HepG2 (cell line): ENCODE measurements around the gene IZUMO4. TPM values are rescaled to one million over a fixed set of nuclear protein-coding genes. Genes with fewer than 3 reads are reported as not detected.
A peak's percentile ranks its signal among the peaks of the same experiment; 100 is the strongest.

Experiments
- BCL3 ChIP-seq: sonication (generic); formaldehyde crosslinking; IDR thresholded peaks from 2 replicates; pipeline ENCODE4 v1.5.1; 2020; ENCODE audit warnings: mild to moderate bottlenecking, missing genetic modification reagents, moderate library complexity
- DZIP1 ChIP-seq: sonication (generic); formaldehyde crosslinking; IDR thresholded peaks from 2 replicates; pipeline ENCODE4 v1.5.0; 2020; ENCODE audit warnings: mild to moderate bottlenecking, missing genetic modification reagents
- GABPA ChIP-seq, 2 experiments: IDR thresholded peaks; 2 replicates each; pipeline ENCODE4 v1.6.1; 2011 to 2016; ENCODE audit warnings: low read depth in 2 of 2, low read length in 1 of 2, missing biosample characterization in 1 of 2, missing genetic modification characterization in 1 of 2
- IRX3 ChIP-seq: sonication (generic); formaldehyde crosslinking; IDR thresholded peaks from 2 replicates; pipeline ENCODE4 v1.8.1; 2023; ENCODE audit warnings: mild to moderate bottlenecking, low read depth, missing genetic modification reagents, borderline replicate concordance
- KIAA2018 ChIP-seq: sonication (generic); formaldehyde crosslinking; IDR thresholded peaks from 2 replicates; pipeline ENCODE4 v1.5.0; 2020; ENCODE audit warnings: mild to moderate bottlenecking, missing genetic modification reagents, borderline replicate concordance
- MXI1 ChIP-seq: IDR thresholded peaks from 3 replicates; pipeline ENCODE4 v1.6.1; 2012; ENCODE audit warnings: low read depth, low read length, inconsistent platforms, borderline replicate concordance
- RELA ChIP-seq: sonication (generic); formaldehyde crosslinking; IDR thresholded peaks from 2 replicates; pipeline ENCODE4 v1.4.0; 2020; ENCODE audit warnings: missing genetic modification reagents
- RFXAP ChIP-seq: sonication (generic); formaldehyde crosslinking; IDR thresholded peaks from 2 replicates; pipeline ENCODE4 v1.4.0; 2020; ENCODE audit warnings: missing genetic modification reagents, borderline replicate concordance
- ZNF160 ChIP-seq: sonication (generic); formaldehyde crosslinking; IDR thresholded peaks from 2 replicates; pipeline ENCODE4 v1.8.0; 2022; ENCODE audit warnings: mild to moderate bottlenecking, inconsistent platforms, missing genetic modification reagents
- ZNF234 ChIP-seq: sonication (generic); formaldehyde crosslinking; conservative IDR thresholded peaks from 2 replicates; pipeline ENCODE4 v1.5.1; 2020; ENCODE audit warnings: mild to moderate bottlenecking, missing genetic modification reagents
- ZNF383 ChIP-seq: sonication (generic); formaldehyde crosslinking; IDR thresholded peaks from 2 replicates; pipeline ENCODE4 v1.4.0; 2020; ENCODE audit warnings: missing genetic modification reagents, mild to moderate bottlenecking, borderline replicate concordance
- ZNF670 ChIP-seq: sonication (generic); formaldehyde crosslinking; IDR thresholded peaks from 2 replicates; pipeline ENCODE4 v1.8.0; 2022; ENCODE audit warnings: mild to moderate bottlenecking, missing genetic modification reagents, borderline replicate concordance
- ZNF672 ChIP-seq: sonication (generic); formaldehyde crosslinking; IDR thresholded peaks from 2 replicates; pipeline ENCODE4 v1.8.1; 2022; ENCODE audit warnings: missing genetic modification reagents
- polyA plus RNA-seq, 8 experiments: library from polyadenylated mRNA; depleted of rRNA in 3 of 8; stranded (reverse) in 7 of 8; unstranded in 1 of 8; fragments of >200 nt; fragmentation: Illumina TruSeq in 4 of 8; extraction: Trizol in 4 of 8; gene quantifications; 2 replicates each; pipeline versions ENCODE4 v1.2.1 to v1.2.3, GENCODE V29; 2011 to 2016; ENCODE audit warnings: low read depth in 4 of 8, missing spikeins in 1 of 8, mixed read lengths in 1 of 8; ENCODE audit not compliant: insufficient read depth in 1 of 8
- total RNA-seq, 5 experiments: library from RNA; depleted of rRNA; stranded (reverse); fragments of >200 nt; fragmentation: Illumina TruSeq; extraction: Trizol; gene quantifications; 2 replicates each; pipeline ENCODE4 v1.2.3, GENCODE V29; 2016; ENCODE audit warnings: low read depth in 1 of 5

Gene IZUMO4
- total and polyA plus RNA-seq, 2 of the 13 experiments (the other 11 are each of a cell fraction or from before 2014, with no cell fraction given) = 0.77 to 3.9 TPM

DNA sequence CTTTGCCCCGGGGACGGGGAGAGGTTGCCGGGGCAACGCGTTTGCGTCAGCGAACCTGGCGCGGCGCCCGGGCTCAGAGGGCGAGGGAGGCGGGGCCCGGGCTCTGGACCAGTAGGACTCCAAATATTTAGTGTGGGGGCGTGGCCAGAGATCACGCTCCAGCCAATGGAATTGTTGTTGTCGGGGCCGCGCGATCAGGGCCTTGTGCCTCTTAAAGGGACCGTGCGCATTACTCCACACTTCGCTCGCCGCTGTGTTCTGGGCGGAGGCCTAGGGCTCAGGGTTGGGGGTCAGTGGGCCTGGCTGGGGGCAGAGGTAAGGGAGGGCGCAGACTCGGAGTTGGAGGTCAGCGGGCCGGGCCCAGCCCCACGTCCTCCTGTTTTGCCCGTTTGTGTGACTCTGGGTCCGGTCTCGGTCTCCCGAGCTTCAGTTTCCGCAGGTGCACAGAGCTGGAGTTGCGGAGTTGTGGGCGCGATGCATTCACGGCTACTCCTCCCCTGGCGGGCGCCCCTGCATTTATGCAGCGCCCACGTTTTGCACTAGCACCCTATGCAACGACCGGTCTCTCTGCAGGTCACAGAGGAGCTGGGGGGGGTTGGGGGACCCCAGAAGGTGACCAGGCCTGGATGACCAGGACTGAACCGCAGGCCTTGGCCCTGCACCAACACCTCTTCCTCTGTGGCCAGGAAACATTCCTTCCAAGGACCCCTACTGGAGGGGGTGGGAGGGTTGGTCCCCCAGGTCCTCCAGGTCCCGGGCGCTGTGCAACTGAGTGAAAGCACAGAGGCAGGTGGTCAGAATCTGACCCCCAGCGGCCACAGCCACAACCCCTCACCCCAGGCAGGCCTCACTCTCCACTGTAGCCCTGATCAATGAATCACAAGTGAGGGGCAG lies 35.0 kb upstream of the IZUMO4 start (continued):
- TF ChIP-seq RELA (CRISPR knock-in tag) (no peak), ZNF234 (CRISPR knock-in tag) (no peak), ZNF160 (CRISPR knock-in tag) (no peak), DZIP1 (no peak), KIAA2018 (CRISPR knock-in tag) (no peak), IRX3 (CRISPR knock-in tag) (peak; percentile 60; the same call in 1 of the 2 replicates), ZNF670 (CRISPR knock-in tag) (peak; percentile 43; the same call in 1 of the 2 replicates), MXI1 (peak; percentile 84), ZNF383 (CRISPR knock-in tag) (no peak), BCL3 (CRISPR knock-in tag) (peak; percentile 15; the same call in 1 of the 2 replicates), GABPA (IDR thresholded peaks at IDR 0.05; ENCODE audit: low read depth, low read length) (no peak), GABPA (CRISPR knock-in tag; IDR thresholded peaks at IDR 0.05; ENCODE audit: low read depth) (peak; percentile 6; the same call in 1 of the 2 replicates), ZNF672 (CRISPR knock-in tag) (no peak), RFXAP (CRISPR knock-in tag) (peak; percentile 99)
